Measurements from ENCODE around the gene DHPS.

The DHPS gene

GRCh38 chr19:12642506-12642905, 39.2 kb downstream of the DHPS start:
- Histone ChIP-seq H3K4me1 (ENCODE audit: control insufficient read depth, low read length) (peaks cover 9% of the 10 kb centered on the region), H3K27me3 (ENCODE audit: control insufficient read depth, low read length) (no peaks in the 10 kb centered on the region), H3K9me2 (replicated peaks; ENCODE audit: control insufficient read depth, low read length) (no peaks in the 10 kb centered on the region), H3K4me3 (ENCODE audit: low read length) (no peak overlapping the region), H4K20me1 (ENCODE audit: control insufficient read depth, insufficient read depth, low read depth, low read length) (no peaks in the 10 kb centered on the region), H3K4me2 (ENCODE audit: low read length) (no peak overlapping the region), H3K36me3 (ENCODE audit: control insufficient read depth, low read length) (no peaks in the 10 kb centered on the region), H3F3A (ENCODE audit: control insufficient read depth, insufficient read depth) (no peaks in the 10 kb centered on the region), H3K27ac (ENCODE audit: low read depth, low read length) (no peak overlapping the region), H3K79me2 (ENCODE audit: control insufficient read depth, low read length) (no peaks in the 10 kb centered on the region), H3K9me3 (ENCODE audit: control insufficient read depth, insufficient read depth, low read length) (no peaks in the 10 kb centered on the region)
- no peak for TF ChIP-seq EZH2phosphoT487 (IDR thresholded peaks at IDR 0.05; ENCODE audit: borderline replicate concordance, low read length)
- TF ChIP-seq, protein P1, sequence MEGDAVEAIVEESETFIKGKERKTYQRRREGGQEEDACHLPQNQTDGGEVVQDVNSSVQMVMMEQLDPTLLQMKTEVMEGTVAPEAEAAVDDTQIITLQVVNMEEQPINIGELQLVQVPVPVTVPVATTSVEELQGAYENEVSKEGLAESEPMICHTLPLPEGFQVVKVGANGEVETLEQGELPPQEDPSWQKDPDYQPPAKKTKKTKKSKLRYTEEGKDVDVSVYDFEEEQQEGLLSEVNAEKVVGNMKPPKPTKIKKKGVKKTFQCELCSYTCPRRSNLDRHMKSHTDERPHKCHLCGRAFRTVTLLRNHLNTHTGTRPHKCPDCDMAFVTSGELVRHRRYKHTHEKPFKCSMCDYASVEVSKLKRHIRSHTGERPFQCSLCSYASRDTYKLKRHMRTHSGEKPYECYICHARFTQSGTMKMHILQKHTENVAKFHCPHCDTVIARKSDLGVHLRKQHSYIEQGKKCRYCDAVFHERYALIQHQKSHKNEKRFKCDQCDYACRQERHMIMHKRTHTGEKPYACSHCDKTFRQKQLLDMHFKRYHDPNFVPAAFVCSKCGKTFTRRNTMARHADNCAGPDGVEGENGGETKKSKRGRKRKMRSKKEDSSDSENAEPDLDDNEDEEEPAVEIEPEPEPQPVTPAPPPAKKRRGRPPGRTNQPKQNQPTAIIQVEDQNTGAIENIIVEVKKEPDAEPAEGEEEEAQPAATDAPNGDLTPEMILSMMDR (IDR thresholded peaks at IDR 0.05; ENCODE audit: low read depth, low read length, poor library complexity, severe bottlenecking) = no peak

DNA sequence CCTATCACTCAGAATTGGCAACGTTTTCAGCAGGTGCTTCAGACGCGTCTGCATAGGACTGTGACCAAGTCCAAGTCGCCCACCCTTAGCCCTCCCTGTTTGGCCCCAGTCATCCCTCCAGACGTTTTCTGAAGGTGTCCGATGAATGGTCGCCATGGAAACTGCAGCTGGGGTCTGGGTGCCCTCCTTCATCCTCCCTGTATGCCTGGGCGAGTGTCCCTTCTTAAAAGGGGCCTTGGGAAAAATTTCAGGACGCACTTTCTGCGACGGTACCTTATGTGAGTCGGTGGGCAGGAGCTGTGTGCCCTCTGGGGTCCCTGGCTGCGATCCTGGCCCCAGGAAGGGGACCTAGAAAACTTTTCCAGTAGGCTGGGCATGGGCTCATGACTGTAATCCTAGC, 40.2 kb downstream of the DHPS start:
- Histone ChIP-seq H3F3A (ENCODE audit: control insufficient read depth, insufficient read depth) (no peaks in the 10 kb centered on the region), H3K27me3 (ENCODE audit: control insufficient read depth, low read length) (no peaks in the 10 kb centered on the region), H3K9me3 (ENCODE audit: control insufficient read depth, insufficient read depth, low read length) (no peaks in the 10 kb centered on the region), H3K4me3 (ENCODE audit: low read length) (no peak overlapping the region), H3K79me2 (ENCODE audit: control insufficient read depth, low read length) (no peaks in the 10 kb centered on the region), H3K36me3 (ENCODE audit: control insufficient read depth, low read length) (no peaks in the 10 kb centered on the region), H3K27ac (ENCODE audit: low read depth, low read length) (no peak overlapping the region), H3K4me1 (ENCODE audit: control insufficient read depth, low read length) (peaks cover 9% of the 10 kb centered on the region), H4K20me1 (ENCODE audit: control insufficient read depth, insufficient read depth, low read depth, low read length) (no peaks in the 10 kb centered on the region), H3K9me2 (replicated peaks; ENCODE audit: control insufficient read depth, low read length) (no peaks in the 10 kb centered on the region), H3K4me2 (ENCODE audit: low read length) (no peak overlapping the region)
- TF ChIP-seq, protein P1 (IDR thresholded peaks at IDR 0.05; ENCODE audit: low read depth, low read length, poor library complexity, severe bottlenecking) = no peak
- no peak for TF ChIP-seq EZH2phosphoT487 (IDR thresholded peaks at IDR 0.05; ENCODE audit: borderline replicate concordance, low read length)

GRCh38 chr19:12639901-12640613, 41.6 kb downstream of the DHPS start:
- H3K4me3 ChIP-seq (ENCODE audit: low read length) = peak overlapping the region; percentile 26; the same call in 1 of the 2 replicates

More at GRCh38 chr19:12639901-12640613, 41.6 kb downstream of the DHPS start:
- no peaks in the 10 kb centered on the region for H4K20me1 ChIP-seq (ENCODE audit: control insufficient read depth, insufficient read depth, low read depth, low read length)
- peak overlapping the region; percentile 46 for H3K4me2 ChIP-seq (ENCODE audit: low read length)
- no peaks in the 10 kb centered on the region for H3K79me2 ChIP-seq (ENCODE audit: control insufficient read depth, low read length)
- no peaks in the 10 kb centered on the region for H3F3A ChIP-seq (ENCODE audit: control insufficient read depth, insufficient read depth)
- no peaks in the 10 kb centered on the region for H3K9me3 ChIP-seq (ENCODE audit: control insufficient read depth, insufficient read depth, low read length)
- no peaks in the 10 kb centered on the region for H3K9me2 ChIP-seq (replicated peaks; ENCODE audit: control insufficient read depth, low read length)
- TF ChIP-seq EZH2phosphoT487 (IDR thresholded peaks at IDR 0.05; ENCODE audit: borderline replicate concordance, low read length) = no peak
- TF ChIP-seq, protein P1 (IDR thresholded peaks at IDR 0.05; ENCODE audit: low read depth, low read length, poor library complexity, severe bottlenecking) = peak; percentile 93
- peaks cover 9% of the 10 kb centered on the region for H3K4me1 ChIP-seq (ENCODE audit: control insufficient read depth, low read length)
- H3K36me3 ChIP-seq (ENCODE audit: control insufficient read depth, low read length) = no peaks in the 10 kb centered on the region
- no peaks in the 10 kb centered on the region for H3K27me3 ChIP-seq (ENCODE audit: control insufficient read depth, low read length)
- H3K27ac ChIP-seq (ENCODE audit: low read depth, low read length) = no peak overlapping the region

All from DOHH2 (cell line).